GM12875 (cell line): ENCODE measurements around the gene PEX12.

Source experiments
- H3K4me3 ChIP-seq: one replicate; pipeline ENCODE4 v1.5.1; 2011; ENCODE audit warnings: low read depth, low read length, control low read depth
- TF ChIP-seq, protein P1 (sequence below): IDR thresholded peaks from 2 replicates; pipeline ENCODE4 v1.5.1; 2011; ENCODE audit warnings: low read depth, mild to moderate bottlenecking, control low read depth, inconsistent platforms, low read length, moderate library complexity, borderline replicate concordance; ENCODE audit not compliant: insufficient read depth

Gene PEX12

DNA sequence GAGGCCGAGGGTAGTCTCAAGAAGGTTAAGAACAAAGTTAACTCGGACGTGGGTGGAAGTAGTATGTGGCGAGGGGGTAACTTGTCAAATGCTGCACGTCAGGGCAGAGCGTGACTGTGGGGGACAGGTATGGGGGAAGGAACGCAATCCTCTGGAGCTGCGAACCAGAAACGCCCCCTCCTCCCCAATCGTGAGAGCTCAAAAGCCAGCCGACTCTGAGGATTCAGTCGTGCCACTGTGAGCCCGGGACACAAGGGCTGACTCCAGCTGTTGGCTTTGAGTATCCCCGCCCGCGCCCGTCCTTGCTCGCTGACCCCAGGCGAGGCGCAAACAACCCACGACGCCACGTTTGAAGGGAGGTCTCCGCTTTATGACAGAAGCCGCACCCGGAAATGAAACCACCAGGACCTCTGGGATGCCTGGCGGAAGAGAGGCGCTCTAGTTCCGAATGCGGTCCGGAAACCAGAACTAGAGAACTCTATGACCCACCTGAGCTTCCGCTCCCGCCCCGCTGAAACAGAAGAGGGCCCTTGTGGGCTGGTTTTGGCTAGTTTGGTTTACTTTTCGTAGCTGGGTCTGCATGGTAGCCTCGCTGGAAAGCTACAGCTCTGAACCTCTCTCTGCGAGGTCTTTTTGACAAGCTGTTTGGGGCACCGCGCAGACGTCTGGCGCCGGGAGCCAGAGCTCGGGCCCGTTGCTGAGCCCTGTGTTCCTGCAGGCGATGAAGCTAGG lies at the start of gene PEX12:
Gene PEX12, minus strand, starts transcription at position 375 of the 732 bp plus-strand sequence. CDS start 550 bp downstream, outside the sequence.
- peak within 1 kb of the TSS; percentile 54 for H3K4me3 ChIP-seq
- TF ChIP-seq, protein P1, sequence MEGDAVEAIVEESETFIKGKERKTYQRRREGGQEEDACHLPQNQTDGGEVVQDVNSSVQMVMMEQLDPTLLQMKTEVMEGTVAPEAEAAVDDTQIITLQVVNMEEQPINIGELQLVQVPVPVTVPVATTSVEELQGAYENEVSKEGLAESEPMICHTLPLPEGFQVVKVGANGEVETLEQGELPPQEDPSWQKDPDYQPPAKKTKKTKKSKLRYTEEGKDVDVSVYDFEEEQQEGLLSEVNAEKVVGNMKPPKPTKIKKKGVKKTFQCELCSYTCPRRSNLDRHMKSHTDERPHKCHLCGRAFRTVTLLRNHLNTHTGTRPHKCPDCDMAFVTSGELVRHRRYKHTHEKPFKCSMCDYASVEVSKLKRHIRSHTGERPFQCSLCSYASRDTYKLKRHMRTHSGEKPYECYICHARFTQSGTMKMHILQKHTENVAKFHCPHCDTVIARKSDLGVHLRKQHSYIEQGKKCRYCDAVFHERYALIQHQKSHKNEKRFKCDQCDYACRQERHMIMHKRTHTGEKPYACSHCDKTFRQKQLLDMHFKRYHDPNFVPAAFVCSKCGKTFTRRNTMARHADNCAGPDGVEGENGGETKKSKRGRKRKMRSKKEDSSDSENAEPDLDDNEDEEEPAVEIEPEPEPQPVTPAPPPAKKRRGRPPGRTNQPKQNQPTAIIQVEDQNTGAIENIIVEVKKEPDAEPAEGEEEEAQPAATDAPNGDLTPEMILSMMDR: no peak

DNA sequence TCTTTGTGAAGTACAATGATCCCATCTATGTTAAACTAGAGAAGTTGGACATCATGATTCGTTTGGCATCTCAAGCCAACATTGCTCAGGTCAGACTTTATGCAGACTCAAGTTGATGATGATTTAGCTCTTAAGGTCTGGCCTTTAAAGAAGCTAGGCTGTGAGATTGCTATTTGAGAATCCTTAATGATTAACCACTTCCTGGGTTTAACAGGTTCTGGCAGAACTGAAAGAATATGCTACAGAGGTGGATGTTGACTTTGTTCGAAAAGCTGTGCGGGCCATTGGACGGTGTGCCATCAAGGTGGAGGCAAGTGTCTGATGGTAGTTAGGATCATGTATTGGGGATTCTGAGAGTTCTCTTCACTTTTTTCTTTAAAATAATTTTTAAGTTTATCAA lies 49.0 kb upstream of the PEX12 start:
- H3K4me3 ChIP-seq: no peak overlapping the region
- TF ChIP-seq, protein P1: no peak

DNA sequence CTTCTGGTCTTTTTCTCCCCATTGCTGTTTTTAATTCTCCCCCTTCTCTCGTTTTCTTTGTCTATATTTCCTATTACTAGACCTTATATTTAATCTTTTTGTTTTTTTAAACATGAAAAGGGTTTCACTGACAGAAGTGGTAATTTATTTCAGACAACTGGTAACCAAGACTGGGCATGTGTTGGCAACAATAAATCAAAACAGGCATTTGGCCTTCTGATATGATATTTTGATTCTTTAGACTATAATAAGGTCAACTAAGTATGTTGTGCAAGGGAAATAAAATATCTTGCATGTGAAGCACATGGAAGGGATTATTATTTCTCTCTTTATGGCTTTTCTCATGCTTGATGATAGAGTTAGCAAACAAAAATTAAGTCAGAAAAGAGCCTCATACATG lies 43.4 kb upstream of the PEX12 start:
- H3K4me3 ChIP-seq: no peak overlapping the region
- TF ChIP-seq, protein P1: no peak

DNA sequence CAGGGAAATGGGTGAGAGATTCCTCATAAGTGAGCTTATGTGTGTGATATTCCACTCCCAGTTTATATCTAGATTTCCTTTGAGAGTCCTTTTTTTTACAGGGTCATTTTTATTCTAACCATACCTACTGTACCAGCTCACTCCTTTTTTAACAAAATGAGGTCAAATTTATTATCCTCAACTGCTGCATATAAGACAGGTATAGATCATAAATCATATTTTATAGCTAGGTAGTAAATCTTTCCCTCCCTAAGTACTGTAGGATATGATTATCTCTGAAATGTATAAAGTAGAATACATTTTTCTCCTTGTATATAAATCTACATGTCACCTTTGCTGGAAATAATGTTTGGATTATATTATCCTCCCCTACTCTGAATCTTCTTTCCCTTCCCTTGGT lies 40.3 kb upstream of the PEX12 start:
- TF ChIP-seq, protein P1: no peak
- no peak overlapping the region for H3K4me3 ChIP-seq

DNA sequence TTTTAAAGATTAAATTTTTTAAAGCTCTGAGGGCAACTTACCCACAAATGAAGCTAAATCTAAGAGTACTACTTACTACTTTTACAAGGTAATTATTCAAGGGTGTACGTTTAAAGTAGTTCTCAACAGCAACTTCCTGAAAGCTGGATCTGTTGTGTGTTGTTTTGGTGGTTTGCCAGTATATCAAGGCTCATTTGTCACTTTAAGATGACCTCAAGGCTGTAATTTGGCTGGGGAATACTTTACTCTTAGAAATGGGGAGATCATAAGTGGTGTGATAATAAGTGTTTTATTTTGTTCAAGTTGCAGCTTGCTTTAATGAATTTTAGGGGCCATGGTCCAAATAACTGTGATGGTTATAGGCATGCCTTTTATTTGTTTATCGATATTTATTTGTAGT lies 39.1 kb upstream of the PEX12 start:
- TF ChIP-seq, protein P1: no peak
- H3K4me3 ChIP-seq: no peak overlapping the region

DNA sequence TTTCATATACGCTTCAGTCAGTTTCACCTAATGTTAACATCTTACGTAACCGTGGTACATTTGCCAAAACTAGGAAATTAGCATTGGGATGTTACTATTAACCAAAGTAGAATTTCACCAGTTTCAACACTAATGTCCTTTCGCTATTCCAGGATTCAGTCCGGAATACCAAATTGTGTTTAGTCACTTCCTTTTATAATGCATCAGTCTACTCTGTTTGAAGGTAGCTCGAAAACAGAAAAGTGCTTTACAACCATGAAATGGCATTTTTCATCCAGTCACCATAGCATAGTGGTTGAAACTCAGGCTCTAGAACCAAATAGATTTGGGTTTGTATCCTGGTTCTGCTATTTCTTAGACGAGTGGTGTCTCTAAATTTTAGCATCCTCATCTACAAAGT lies 38.2 kb upstream of the PEX12 start:
- no peak overlapping the region for H3K4me3 ChIP-seq
- TF ChIP-seq, protein P1: no peak

DNA sequence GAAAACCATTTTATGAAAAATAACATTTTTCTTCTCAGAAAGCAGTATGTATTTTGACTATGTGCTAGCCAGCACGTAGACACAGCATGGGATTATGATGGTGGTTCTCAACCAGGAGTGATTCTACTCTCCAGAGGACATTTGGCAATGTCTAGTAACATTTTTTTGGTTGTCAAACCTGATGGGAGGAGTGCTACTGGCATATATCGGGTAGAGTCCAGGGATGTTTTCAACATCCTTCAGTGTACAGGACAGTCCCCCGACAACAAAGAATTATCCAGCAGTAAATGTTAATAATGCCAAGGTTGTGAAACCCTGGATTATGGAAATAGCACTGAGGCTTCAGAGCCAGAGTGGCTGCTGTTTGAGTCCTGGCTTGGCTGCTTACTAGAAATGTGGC lies 36.4 kb upstream of the PEX12 start:
- TF ChIP-seq, protein P1: no peak

More for the DNA sequence above, 36.4 kb upstream of the PEX12 start:
- no peak overlapping the region for H3K4me3 ChIP-seq
